Retinal pigment epithelial cell (primary cell): ENCODE data around the gene BCL2L13.
"Not testable (repeated sequence)": the region's sequence is repeated elsewhere in the genome, so short reads cannot be mapped to it uniquely, and the experiment has no call there.

Source experiments
- DNase-seq: peaks from one replicate; pipeline ENCODE4 v3.0.0-alpha.2; 2010; ENCODE audit warnings: low read depth
- H3K4me3 ChIP-seq: 2 replicates; pipeline ENCODE4 v1.5.1; 2011; ENCODE audit warnings: mild to moderate bottlenecking, low read length, control low read depth, moderate library complexity
- TF ChIP-seq, protein P1 (sequence below): conservative IDR thresholded peaks from 2 replicates; pipeline ENCODE4 v1.5.1; 2011; ENCODE audit warnings: low read depth, low read length, control low read depth, inconsistent platforms

BCL2L13 gene

GRCh38 chr22:17647991-17648390 is 9.4 kb downstream of the BCL2L13 start:
- H3K4me3 ChIP-seq, result no peak overlapping the region
- no peak for DNase-seq
- TF ChIP-seq, protein P1, sequence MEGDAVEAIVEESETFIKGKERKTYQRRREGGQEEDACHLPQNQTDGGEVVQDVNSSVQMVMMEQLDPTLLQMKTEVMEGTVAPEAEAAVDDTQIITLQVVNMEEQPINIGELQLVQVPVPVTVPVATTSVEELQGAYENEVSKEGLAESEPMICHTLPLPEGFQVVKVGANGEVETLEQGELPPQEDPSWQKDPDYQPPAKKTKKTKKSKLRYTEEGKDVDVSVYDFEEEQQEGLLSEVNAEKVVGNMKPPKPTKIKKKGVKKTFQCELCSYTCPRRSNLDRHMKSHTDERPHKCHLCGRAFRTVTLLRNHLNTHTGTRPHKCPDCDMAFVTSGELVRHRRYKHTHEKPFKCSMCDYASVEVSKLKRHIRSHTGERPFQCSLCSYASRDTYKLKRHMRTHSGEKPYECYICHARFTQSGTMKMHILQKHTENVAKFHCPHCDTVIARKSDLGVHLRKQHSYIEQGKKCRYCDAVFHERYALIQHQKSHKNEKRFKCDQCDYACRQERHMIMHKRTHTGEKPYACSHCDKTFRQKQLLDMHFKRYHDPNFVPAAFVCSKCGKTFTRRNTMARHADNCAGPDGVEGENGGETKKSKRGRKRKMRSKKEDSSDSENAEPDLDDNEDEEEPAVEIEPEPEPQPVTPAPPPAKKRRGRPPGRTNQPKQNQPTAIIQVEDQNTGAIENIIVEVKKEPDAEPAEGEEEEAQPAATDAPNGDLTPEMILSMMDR, result no peak

GRCh38 chr22:17648569-17648968 is 10.0 kb downstream of the BCL2L13 start:
- H3K4me3 ChIP-seq, result no peak overlapping the region
- DNase-seq, result no peak
- TF ChIP-seq, protein P1, result no peak

GRCh38 chr22:17655289-17655688 is 16.7 kb downstream of the BCL2L13 start:
- TF ChIP-seq, protein P1, result no peak
- H3K4me3 ChIP-seq, result no peak overlapping the region
- no peak for DNase-seq

DNA sequence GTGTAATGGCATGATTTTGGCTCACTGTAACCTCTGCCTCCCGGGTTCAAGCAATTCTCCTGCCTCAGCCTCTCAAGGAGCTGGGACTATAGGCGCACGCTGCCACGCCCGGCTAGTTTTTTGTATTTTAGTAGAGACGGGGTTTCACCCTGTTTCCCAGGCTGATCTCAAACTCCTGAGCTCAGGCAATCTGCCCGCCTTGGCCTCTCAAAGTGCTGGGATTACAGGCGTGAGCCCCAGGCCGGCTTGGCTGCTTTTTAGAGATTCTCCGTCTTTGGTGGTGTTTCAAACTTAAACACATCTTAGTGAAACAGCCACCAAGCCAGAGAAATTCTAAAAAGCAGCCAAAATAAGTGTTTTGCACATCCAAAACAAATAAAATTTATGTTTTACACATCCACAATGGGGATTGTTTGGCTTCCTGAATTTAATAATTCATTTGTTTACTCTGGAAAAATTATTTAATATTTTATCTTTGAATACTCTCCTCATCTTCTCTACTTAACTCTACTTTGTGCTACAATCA is 18.4 kb downstream of the BCL2L13 start:
- no peak overlapping the region for H3K4me3 ChIP-seq
- TF ChIP-seq, protein P1, result no peak
- DNase-seq, result no peak

DNA sequence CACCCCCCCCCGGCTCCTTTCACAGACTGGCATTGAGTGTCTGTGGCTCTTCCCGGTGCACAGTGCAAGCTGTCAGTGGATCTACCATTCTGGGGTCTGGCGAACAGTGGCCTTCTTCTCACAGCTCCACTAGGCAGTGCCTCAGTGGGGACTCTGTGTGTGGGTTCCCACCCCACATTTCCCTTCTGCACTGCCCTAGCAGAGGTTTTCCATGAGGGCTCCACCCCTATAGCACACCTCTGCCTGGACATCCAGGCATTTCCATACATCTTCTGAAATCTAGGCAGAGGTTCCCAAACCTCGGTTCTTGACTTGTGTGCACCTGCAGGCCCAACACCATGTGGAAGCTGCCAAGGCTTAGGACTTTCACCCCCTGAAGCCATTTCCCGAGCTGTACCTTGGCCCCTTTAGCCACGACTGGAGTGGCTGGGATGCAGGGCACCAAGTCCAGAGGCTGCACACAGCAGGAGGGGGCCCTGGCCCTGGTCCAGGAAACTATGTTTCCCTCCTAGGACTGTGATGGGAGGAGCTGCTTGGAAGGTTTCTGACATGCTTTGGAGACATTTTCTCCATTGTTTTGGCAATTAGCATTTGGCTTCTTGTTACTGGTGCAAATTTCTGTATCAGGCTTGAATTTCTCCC is 26.0 kb downstream of the BCL2L13 start:
- H3K4me3 ChIP-seq, result no peak overlapping the region
- DNase-seq, result no peak
- TF ChIP-seq, protein P1, result no peak

DNA sequence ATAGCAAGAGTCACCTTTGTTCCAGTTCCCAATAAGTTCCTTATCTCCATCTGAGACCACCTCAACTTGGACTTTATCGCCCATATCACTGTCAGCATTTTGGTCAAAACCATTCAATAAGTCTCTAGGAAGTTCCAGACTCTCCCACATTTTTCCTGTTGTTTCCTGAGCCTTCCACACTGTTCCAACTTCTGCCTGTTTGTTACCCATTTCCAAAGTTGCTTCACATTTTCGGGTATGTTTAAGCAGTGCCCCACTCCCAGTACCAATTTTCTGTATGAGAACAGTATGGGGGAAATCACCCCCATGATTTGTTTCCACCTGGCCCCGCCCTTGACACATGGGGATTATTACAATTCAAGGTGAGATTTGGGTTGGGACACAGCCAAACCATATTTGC is 26.7 kb downstream of the BCL2L13 start:
- no peak overlapping the region for H3K4me3 ChIP-seq
- TF ChIP-seq, protein P1, result no peak
- no peak for DNase-seq

DNA sequence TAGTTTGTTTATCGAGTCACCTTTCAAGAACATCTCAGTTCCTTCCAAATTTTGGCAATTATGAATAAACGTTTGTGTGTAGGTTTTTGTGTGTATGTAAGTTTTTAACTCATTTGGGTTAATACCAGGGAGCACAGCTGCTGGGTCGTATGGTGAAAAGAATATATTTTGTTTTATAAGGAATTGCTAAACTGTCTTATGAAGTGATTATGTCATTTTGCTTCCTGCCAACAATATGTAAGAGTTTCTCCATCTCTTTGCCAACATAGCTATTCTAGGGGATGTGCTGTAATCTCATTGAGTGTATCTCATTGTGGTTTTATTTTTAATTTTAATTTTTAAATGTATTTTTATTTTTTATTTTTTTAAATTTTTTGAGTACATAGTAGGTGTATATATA is 27.3 kb downstream of the BCL2L13 start:
- DNase-seq, result no peak
- TF ChIP-seq, protein P1, result no peak

DNA sequence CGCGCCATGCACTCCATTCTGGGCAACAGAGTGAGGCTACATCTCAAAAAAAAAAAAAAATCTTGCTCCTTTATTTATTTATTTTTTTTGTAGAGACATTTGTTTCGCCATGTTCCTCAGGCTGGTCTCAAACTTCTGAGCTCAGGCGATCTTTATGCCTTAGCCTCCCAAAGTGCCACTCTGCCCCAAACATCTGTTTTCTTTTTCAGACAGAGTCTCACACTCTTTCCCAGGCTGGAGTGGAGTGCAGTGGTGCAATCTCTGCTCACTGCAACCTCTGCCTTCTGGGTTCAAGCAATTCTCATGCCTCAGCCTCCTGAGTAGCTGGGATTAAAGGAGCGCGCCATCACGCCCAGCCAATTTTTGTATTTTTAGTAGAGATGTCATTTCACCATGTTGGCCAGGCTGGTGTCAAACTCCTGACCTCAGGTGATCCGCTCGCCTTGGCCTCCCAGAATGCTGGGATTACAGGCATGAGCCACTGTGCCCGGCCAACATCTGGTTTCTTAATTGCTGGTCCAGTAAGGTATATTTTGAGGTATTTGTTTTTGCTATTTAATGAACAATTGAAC is 33.0 kb downstream of the BCL2L13 start:
- not testable (repeated sequence) for H3K4me3 ChIP-seq, DNase-seq

More for the DNA sequence above, 27.3 kb downstream of the BCL2L13 start:
- no peak overlapping the region for H3K4me3 ChIP-seq
